ENCODE measurements around the gene CNBP.
"Not testable (repeated sequence)": the region's sequence is repeated elsewhere in the genome, so short reads cannot be mapped to it uniquely, and the experiment has no call there.

DNA sequence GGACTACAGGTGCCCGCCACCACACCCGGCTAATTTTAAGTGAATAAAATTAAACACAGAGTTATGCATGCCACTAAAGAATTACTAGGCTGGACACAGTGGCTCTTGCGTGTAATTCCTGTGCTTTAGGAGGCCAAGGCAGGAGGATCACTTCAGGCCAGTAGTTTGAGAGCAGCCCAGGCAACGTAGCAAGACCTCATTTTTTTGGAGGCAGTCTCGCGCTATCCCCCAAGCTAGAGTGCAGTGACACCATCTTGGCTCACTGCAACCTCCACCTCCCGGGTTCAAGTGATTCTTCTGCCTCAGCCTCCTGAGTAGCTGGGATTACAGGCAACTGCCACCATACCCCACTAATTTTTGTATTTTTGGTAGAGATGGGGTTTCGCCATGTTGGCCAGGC, 18.1 kb downstream of the CNBP start:
- TF ChIP-seq, protein P1, sequence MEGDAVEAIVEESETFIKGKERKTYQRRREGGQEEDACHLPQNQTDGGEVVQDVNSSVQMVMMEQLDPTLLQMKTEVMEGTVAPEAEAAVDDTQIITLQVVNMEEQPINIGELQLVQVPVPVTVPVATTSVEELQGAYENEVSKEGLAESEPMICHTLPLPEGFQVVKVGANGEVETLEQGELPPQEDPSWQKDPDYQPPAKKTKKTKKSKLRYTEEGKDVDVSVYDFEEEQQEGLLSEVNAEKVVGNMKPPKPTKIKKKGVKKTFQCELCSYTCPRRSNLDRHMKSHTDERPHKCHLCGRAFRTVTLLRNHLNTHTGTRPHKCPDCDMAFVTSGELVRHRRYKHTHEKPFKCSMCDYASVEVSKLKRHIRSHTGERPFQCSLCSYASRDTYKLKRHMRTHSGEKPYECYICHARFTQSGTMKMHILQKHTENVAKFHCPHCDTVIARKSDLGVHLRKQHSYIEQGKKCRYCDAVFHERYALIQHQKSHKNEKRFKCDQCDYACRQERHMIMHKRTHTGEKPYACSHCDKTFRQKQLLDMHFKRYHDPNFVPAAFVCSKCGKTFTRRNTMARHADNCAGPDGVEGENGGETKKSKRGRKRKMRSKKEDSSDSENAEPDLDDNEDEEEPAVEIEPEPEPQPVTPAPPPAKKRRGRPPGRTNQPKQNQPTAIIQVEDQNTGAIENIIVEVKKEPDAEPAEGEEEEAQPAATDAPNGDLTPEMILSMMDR (IDR thresholded peaks at IDR 0.05), result not testable (repeated sequence)
- TF ChIP-seq POLR2A (IDR thresholded peaks at IDR 0.05), result not testable (repeated sequence)

Measured in Peyer's patch (tissue), 4 donors.